A549 (cell line): ENCODE results near the gene COL17A1.

ENCODE experiments used
- BHLHE40 ChIP-seq: IDR thresholded peaks from 2 replicates; pipeline ENCODE4 v1.6.1; 2012; ENCODE audit warnings: low read depth, low read length, inconsistent platforms
- CBX8 ChIP-seq: fragments of 200-600 bp; sonication (generic); IDR thresholded peaks from 2 replicates; pipeline ENCODE4 v1.6.1; 2016
- CTCF ChIP-seq: fragments of >200 bp; sonication (Bioruptor Twin); formaldehyde crosslinking; IDR thresholded peaks from 3 replicates; pipeline ENCODE4 v1.5.1; 2016
- ESRRA ChIP-seq: fragments of 150-350 bp; IDR thresholded peaks from 2 replicates; pipeline ENCODE4 v1.6.1; 2014; ENCODE audit warnings: mild to moderate bottlenecking, low read length, borderline replicate concordance
- HOXA7 ChIP-seq: fragments of 250-450 bp; sonication (Bioruptor Pico); IDR thresholded peaks from 2 replicates; pipeline ENCODE4 v1.5.0; 2020; ENCODE audit warnings: mild to moderate bottlenecking, moderate library complexity
- MAZ ChIP-seq: fragments of 150-350 bp; IDR thresholded peaks from 2 replicates; pipeline ENCODE4 v1.6.1; 2014; ENCODE audit warnings: antibody characterized with exemption, low read depth, low read length, borderline replicate concordance
- POLR2A ChIP-seq: IDR thresholded peaks from 2 replicates; pipeline ENCODE4 v1.6.1; 2012; ENCODE audit warnings: mild to moderate bottlenecking, low read length
- POLR2AphosphoS2 ChIP-seq: conservative IDR thresholded peaks from 2 replicates; pipeline ENCODE4 v1.6.1; 2012; ENCODE audit warnings: low read length, improper control_type of control experiment, inconsistent platforms
- RAD21 ChIP-seq, 2 experiments: fragments of >200 bp in 1 of 2; sonication (Bioruptor Twin) in 1 of 2; formaldehyde crosslinking in 1 of 2; IDR thresholded peaks in 1 of 2; conservative IDR thresholded peaks in 1 of 2; 2 replicates in 1 of 2; 3 replicates in 1 of 2; pipeline ENCODE4 v1.6.1; 2012 to 2018; ENCODE audit warnings: inconsistent platforms in 1 of 2
- TFCP2L1 ChIP-seq: fragments of 250-450 bp; sonication (Bioruptor Pico); IDR thresholded peaks from 2 replicates; pipeline ENCODE4 v1.5.0; 2021; ENCODE audit warnings: mild to moderate bottlenecking
- TF ChIP-seq, protein P1 (sequence below): fragments of 450-650 bp; IDR thresholded peaks from 2 replicates; pipeline ENCODE4 v1.6.1; 2014; ENCODE audit warnings: antibody characterized with exemption

DNA sequence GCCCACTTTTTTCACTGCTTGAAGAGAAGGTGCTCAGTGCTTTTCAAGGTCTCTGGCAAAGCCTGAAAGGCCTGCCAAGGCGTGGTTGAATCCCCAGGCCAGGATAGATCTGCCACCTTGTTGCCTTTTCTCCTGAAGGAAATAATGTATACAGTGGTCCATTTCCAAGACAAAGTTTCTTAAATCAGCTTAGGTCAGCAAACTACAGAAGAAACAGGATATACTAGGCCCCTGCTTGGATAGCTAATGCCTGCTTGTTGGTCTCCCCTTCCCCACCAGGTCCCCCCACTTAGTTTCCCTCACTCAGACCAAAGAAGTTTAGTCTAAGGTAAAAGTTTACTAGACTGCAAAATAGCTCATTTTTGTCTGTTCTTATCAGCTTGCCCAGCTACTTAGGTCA, 19.9 kb downstream of the COL17A1 start:
- TF ChIP-seq TFCP2L1 (no peak), RAD21 (conservative IDR thresholded peaks at IDR 0.05 in 1 of 2, IDR thresholded peaks at IDR 0.05 in 1 of 2) (no peak), POLR2A (no peak), CTCF (no peak), HOXA7 (CRISPR knock-in tag) (no peak), MAZ (no peak), BHLHE40 (no peak), POLR2AphosphoS2 (no peak), CBX8 (no peak), ESRRA (no peak)
- TF ChIP-seq, protein P1, sequence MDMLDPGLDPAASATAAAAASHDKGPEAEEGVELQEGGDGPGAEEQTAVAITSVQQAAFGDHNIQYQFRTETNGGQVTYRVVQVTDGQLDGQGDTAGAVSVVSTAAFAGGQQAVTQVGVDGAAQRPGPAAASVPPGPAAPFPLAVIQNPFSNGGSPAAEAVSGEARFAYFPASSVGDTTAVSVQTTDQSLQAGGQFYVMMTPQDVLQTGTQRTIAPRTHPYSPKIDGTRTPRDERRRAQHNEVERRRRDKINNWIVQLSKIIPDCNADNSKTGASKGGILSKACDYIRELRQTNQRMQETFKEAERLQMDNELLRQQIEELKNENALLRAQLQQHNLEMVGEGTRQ = no peak
